OCI-LY7 (cell line): ENCODE data around the gene DLGAP1.

Experiments
- CTCF ChIP-seq: fragments of 200-600 bp; sonication (generic); conservative IDR thresholded peaks from 2 replicates; pipeline ENCODE4 v1.5.1; 2014; ENCODE audit warnings: mild to moderate bottlenecking, antibody characterized with exemption, low read length, moderate library complexity, mixed read lengths
- EZH2phosphoT487 ChIP-seq: fragments of 200-600 bp; sonication (generic); IDR thresholded peaks from 2 replicates; pipeline ENCODE4 v1.6.1; 2018; ENCODE audit warnings: low read depth, borderline replicate concordance, mild to moderate bottlenecking, mixed run types, antibody characterized with exemption, low read length, moderate library complexity, mixed read lengths

GRCh38 chr18:3603421-3604234 lies 851.5 kb downstream of the DLGAP1 start:
- TF ChIP-seq CTCF, result no peak
- no peak for TF ChIP-seq EZH2phosphoT487
